ENCODE data around the gene UCN.
"Not testable (repeated sequence)": the region's sequence is repeated elsewhere in the genome, so short reads cannot be mapped to it uniquely, and the experiment has no call there.

Gene UCN

DNA sequence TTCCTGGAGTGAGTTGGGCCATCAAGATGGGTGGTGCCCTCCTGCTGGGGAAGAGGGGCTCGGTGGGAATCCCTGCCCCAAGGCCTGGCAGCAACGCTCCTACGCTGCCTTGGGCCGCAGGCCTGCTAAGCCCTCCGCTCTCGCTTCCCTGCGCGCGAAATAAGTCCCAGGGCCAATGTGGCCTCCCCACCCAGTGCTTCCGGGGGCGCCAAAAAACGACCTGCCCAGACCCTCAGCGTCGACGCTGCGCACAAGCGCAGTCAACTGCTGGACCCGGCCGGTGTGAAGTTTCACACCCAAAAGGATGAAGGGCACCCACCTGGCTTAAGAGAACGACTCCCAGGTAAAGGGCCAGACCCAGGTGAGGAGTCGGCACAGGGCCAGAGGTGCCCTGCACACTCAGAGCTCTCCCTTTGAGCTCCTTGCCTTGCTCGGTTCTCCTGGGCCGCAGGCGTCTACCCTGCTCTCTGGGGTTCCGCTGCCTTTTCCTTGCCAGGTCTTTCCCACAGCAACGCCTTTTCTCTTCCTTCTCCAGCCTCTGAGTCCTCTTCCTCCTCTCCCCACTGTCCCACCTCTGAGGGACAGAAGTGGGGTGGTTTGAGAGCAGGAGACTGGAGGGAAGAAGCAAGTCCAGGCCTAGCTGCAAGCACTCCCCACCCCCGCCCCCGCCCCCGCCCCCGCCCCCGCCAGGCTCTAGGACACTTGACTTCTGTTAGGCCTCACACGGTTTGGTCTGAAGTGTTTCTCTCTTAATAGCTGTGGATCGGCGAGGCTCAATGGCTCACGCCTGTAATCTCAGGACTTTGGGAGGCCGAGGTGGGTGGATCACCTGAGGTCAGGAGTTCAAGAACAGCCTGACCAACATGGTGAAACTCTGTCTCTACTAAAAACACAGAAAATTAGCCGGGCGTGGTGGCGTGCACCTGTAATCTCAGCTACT lies 32.8 kb downstream of the UCN start, which contains the start of gene DNAJC5G:
TSS of gene DNAJC5G (plus strand) at position 223 of the 940 bp plus-strand sequence. CDS start 1,296 bp downstream, outside the sequence.
- no peak within 1 kb of the TSS for H3K4me3 ChIP-seq (ENCODE audit: low read depth, low read length)
- TF ChIP-seq CTCF (conservative IDR thresholded peaks at IDR 0.05; ENCODE audit: low read depth, low read length): no peak
- DNase-seq (ENCODE audit: low read depth): no peak

DNA sequence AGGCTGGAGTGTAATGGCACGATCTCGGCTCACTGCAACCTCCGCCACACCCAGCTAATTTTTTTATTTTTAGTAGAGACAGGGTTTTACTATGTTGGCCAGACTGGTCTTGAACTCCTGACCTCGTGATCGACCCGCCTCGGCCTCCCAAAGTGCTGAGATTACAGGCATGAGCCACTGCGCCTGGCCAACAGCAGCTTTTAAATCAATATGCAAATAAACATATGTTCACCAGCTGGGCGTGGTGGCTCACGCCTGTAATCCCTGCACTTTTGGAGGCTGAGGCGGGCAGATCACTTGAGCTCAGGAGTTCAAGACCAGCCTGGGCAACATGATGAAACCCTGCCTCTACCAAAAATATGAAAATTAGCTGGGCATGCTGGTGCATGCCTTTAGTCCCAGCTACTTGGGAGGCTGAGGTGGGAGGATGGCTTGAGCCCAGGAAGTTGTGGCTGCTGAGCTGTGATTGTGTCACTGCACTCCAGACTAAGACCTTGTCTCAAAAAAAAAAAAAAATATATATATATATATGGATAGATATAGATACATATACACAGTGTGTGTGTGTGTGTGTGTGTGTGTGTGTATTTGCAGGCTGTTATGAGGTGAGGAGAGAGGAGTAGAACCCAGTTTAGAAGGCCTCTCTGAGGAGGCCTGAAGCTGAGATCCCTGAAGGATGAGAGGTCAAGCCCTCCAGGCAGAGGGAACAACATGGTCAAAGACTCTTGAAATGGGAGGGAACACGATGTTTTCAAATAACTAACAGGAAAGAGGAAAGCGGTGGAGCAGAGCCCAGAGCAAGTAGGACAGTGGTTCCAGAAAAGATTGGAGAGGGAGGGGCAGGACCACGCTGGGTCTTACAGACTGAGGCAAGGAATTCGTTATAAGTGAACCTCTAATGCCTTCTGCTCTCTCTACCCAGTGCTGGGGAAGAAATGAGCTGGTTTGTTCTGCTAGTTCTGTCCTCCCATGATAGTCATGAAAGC lies 35.4 kb downstream of the UCN start:
- DNase-seq (ENCODE audit: low read depth); H3K4me3 ChIP-seq (ENCODE audit: low read depth, low read length): not testable (repeated sequence)

- no peak for DNase-seq (ENCODE audit: low read depth)
- no peak for TF ChIP-seq CTCF (conservative IDR thresholded peaks at IDR 0.05; ENCODE audit: low read depth, low read length)
- H3K4me3 ChIP-seq (ENCODE audit: low read depth, low read length): no peak overlapping the region
These were observed 36.5 kb downstream of the UCN start for GRCh38 chr2:27271631-27272340.

GRCh38 chr2:27270670-27271069 lies 37.6 kb downstream of the UCN start:
- TF ChIP-seq CTCF (conservative IDR thresholded peaks at IDR 0.05; ENCODE audit: low read depth, low read length): no peak
- H3K4me3 ChIP-seq (ENCODE audit: low read depth, low read length): no peak overlapping the region
- no peak for DNase-seq (ENCODE audit: low read depth)

DNA sequence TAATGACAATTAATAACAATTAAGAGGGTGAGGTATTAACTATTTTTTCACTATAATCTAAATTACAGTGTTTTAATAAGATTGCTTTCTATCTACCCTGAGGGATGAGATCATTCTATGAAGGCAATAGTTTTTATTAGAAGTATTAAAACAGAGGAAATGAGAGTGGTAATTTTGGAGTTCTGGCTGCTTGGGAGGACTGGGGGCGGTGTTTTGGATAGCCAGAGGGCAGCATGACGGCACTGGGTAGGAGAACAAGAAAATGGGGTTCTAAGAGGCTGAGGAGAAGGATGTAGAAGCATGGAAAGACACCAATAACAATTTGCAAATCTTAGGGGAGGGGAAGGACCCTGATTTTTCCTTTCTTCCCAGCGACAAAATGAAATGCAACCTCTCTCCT lies 38.1 kb downstream of the UCN start:
- no peak overlapping the region for H3K4me3 ChIP-seq (ENCODE audit: low read depth, low read length)
- TF ChIP-seq CTCF (conservative IDR thresholded peaks at IDR 0.05; ENCODE audit: low read depth, low read length): no peak
- no peak for DNase-seq (ENCODE audit: low read depth)

DNA sequence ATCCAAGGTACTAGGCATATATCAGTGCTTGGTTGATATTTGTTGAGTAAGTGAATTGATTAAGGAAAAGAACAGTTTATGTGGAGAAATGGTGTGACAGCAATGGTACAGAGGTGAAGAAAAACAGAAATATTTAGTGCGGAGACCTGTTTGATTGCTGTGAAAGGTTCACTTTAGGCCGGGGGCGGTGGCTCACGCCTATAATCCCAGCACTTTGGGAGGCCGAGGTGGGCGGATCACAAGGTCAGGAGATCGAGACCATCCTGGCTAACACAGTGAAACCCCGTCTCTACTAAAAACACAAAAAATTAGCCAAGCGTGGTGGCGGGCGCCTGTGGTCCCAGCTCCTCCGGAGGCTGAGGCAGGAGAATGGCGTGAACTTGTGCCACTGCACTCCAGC lies 39.9 kb downstream of the UCN start:
- not testable (repeated sequence) for H3K4me3 ChIP-seq (ENCODE audit: low read depth, low read length); DNase-seq (ENCODE audit: low read depth)

GRCh38 chr2:27265536-27265870 lies 42.7 kb downstream of the UCN start:
- no peak for DNase-seq (ENCODE audit: low read depth)
- H3K4me3 ChIP-seq (ENCODE audit: low read depth, low read length): no peak overlapping the region
- no peak for TF ChIP-seq CTCF (conservative IDR thresholded peaks at IDR 0.05; ENCODE audit: low read depth, low read length)
